GM23338 (cell line): ENCODE data around the gene GGA1. TPM values are rescaled to one million over a fixed set of nuclear protein-coding genes. Genes with fewer than 3 reads are reported as not detected.

Experiments used
- ATAC-seq: fragments of 200-7000 bp; cut with Tn5 transposase; 3 replicates; pipeline ENCODE4 v1.9.1; 2020
- DNase-seq: peaks from one replicate; pipeline ENCODE4 v3.0.0-alpha.2; 2015; ENCODE audit warnings: low spot score
- H2AFZ ChIP-seq: fragments of 200-600 bp; sonication (generic); 2 replicates; pipeline ENCODE4 v1.8.0; 2016; ENCODE audit warnings: antibody characterized with exemption, mild to moderate bottlenecking, moderate library complexity
- H3F3A ChIP-seq: fragments of 200-600 bp; sonication (generic); replicated peaks from 2 replicates; pipeline ENCODE4 v1.8.0; 2017; ENCODE audit warnings: antibody characterized with exemption, mixed run types, low read depth
- H3K27ac ChIP-seq: fragments of 200-600 bp; sonication (generic); 2 replicates; pipeline ENCODE4 v1.6.1; 2016; ENCODE audit warnings: low read depth
- H3K27me3 ChIP-seq: fragments of 200-600 bp; sonication (generic); 2 replicates; pipeline ENCODE4 v1.8.0; 2016; ENCODE audit warnings: mild to moderate bottlenecking, mixed run types, moderate library complexity; ENCODE audit not compliant: insufficient read depth
- H3K36me3 ChIP-seq: fragments of 200-600 bp; sonication (generic); 2 replicates; pipeline ENCODE4 v1.8.0; 2016; ENCODE audit warnings: mild to moderate bottlenecking; ENCODE audit not compliant: insufficient read depth
- H3K4me1 ChIP-seq: fragments of 200-600 bp; sonication (generic); 2 replicates; pipeline ENCODE4 v1.8.0; 2016; ENCODE audit warnings: mild to moderate bottlenecking, moderate library complexity; ENCODE audit not compliant: insufficient read depth
- H3K4me2 ChIP-seq: fragments of 200-600 bp; sonication (generic); 2 replicates; pipeline ENCODE4 v1.7.1; 2017; ENCODE audit warnings: mixed run types
- H3K4me3 ChIP-seq: fragments of 200-600 bp; sonication (generic); 2 replicates; pipeline ENCODE4 v1.6.1; 2016; ENCODE audit warnings: mixed run types
- H3K79me2 ChIP-seq: fragments of 200-600 bp; sonication (generic); replicated peaks from 2 replicates; pipeline ENCODE4 v1.8.0; 2017; ENCODE audit warnings: mild to moderate bottlenecking; ENCODE audit not compliant: insufficient read depth
- H3K9me2 ChIP-seq: fragments of 200-600 bp; sonication (generic); 2 replicates; pipeline ENCODE4 v1.8.0; 2017; ENCODE audit not compliant: insufficient read depth
- H4K20me1 ChIP-seq: fragments of 200-600 bp; sonication (generic); replicated peaks from 2 replicates; pipeline ENCODE4 v1.8.0; 2017; ENCODE audit warnings: mild to moderate bottlenecking; ENCODE audit not compliant: insufficient read depth
- H3K27ac Mint-ChIP-seq: 2 replicates; pipeline ENCODE4 v1.8.0; 2020; ENCODE audit warnings: inconsistent platforms, mild to moderate bottlenecking, moderate library complexity, mixed read lengths
- H3K27me3 Mint-ChIP-seq: 3 replicates; pipeline ENCODE4 v1.8.0; 2022; ENCODE audit warnings: low read depth, mild to moderate bottlenecking, moderate library complexity, mixed read lengths, inconsistent platforms; ENCODE audit not compliant: insufficient read depth, poor library complexity
- H3K36me3 Mint-ChIP-seq: 3 replicates; pipeline ENCODE4 v1.8.0; 2021; ENCODE audit warnings: low read depth, mild to moderate bottlenecking, inconsistent platforms, moderate library complexity, mixed read lengths
- H3K4me1 Mint-ChIP-seq: 3 replicates; pipeline ENCODE4 v1.8.0; 2020; ENCODE audit warnings: mild to moderate bottlenecking, inconsistent platforms, mixed read lengths
- H3K4me3 Mint-ChIP-seq: 3 replicates; pipeline ENCODE4 v1.8.0; 2021; ENCODE audit warnings: moderate library complexity, mild to moderate bottlenecking, inconsistent platforms, mixed read lengths
- H3K9me3 Mint-ChIP-seq: 3 replicates; pipeline ENCODE4 v1.8.0; 2020; ENCODE audit warnings: moderate library complexity, mild to moderate bottlenecking, inconsistent platforms, mixed read lengths
- CREB1 ChIP-seq: fragments of 250-450 bp; sonication (Bioruptor Pico); IDR thresholded peaks from 2 replicates; pipeline ENCODE4 v1.5.0; 2020; ENCODE audit warnings: low read depth, mild to moderate bottlenecking, moderate library complexity
- CTCF ChIP-seq, 2 experiments: fragments of 200-600 bp in 1 of 2; sonication (generic) in 1 of 2; conservative IDR thresholded peaks; 2 replicates each; pipeline versions ENCODE4 v1.5.1 to v1.6.1; 2016 to 2017; ENCODE audit warnings: antibody characterized with exemption in 2 of 2, low read depth in 2 of 2, mild to moderate bottlenecking in 2 of 2, moderate library complexity in 1 of 2
- ETS1 ChIP-seq: IDR thresholded peaks from 2 replicates; pipeline ENCODE4 v1.6.1; 2016; ENCODE audit warnings: antibody characterized with exemption
- EZH2phosphoT487 ChIP-seq: fragments of 200-600 bp; sonication (generic); IDR thresholded peaks from one replicate; pipeline ENCODE4 v1.8.1; 2018; ENCODE audit warnings: antibody characterized with exemption; ENCODE audit not compliant: unreplicated experiment
- NANOG ChIP-seq: IDR thresholded peaks from 2 replicates; pipeline ENCODE4 v1.6.1; 2016; ENCODE audit warnings: antibody characterized with exemption, borderline replicate concordance
- REST ChIP-seq: IDR thresholded peaks from one replicate; pipeline ENCODE4 v1.6.1; 2018; ENCODE audit warnings: antibody characterized with exemption; ENCODE audit not compliant: unreplicated experiment
- polyA plus RNA-seq: library from polyadenylated mRNA; unstranded; fragments of >200 nt; fragmentation: Nextera tagmentation; extraction: Ambion mirVana; gene quantifications from 2 replicates; pipeline ENCODE4 v1.2.1, GENCODE V29; 2016
- total RNA-seq: library from RNA; depleted of rRNA; stranded (reverse); fragments of >200 nt; shearing (Covaris generic); gene quantifications from 2 replicates; pipeline ENCODE4 v1.2.3, GENCODE V29; 2014

Gene GGA1
- total and polyA plus RNA-seq, 2 experiments from 2014 or later = 36.9 to 57.1 TPM

- peaks cover 9% of the 10 kb centered on the region; the same call in 2 of the 3 replicates for H3K36me3 Mint-ChIP-seq
Measured at GRCh38 chr22:37628830-37629229, 20.2 kb downstream of the GGA1 start.

More at GRCh38 chr22:37628830-37629229, 20.2 kb downstream of the GGA1 start:
- H3K27ac Mint-ChIP-seq = no peak overlapping the region
- Histone ChIP-seq H3K27ac (no peak overlapping the region), H3K27me3 (no peaks in the 10 kb centered on the region), H3F3A (no peaks in the 10 kb centered on the region; the same call in 1 of the 2 replicates), H3K4me2 (no peak overlapping the region), H3K4me3 (no peak overlapping the region), H4K20me1 (no peaks in the 10 kb centered on the region), H3K79me2 (no peaks in the 10 kb centered on the region), H3K9me2 (no peaks in the 10 kb centered on the region), H3K36me3 (no peaks in the 10 kb centered on the region; the same call in 1 of the 2 replicates), H2AFZ (no peak overlapping the region), H3K4me1 (peaks cover 8% of the 10 kb centered on the region)
- no peak overlapping the region for H3K4me3 Mint-ChIP-seq
- peaks cover 6% of the 10 kb centered on the region for H3K4me1 Mint-ChIP-seq
- DNase-seq (no peak), ATAC-seq (no peak)
- H3K9me3 Mint-ChIP-seq = no peaks in the 10 kb centered on the region; the same call in 1 of the 3 replicates
- TF ChIP-seq REST = no peak
- TF ChIP-seq CREB1 (CRISPR knock-in tag) = no peak
- TF ChIP-seq EZH2phosphoT487 = no peak
- TF ChIP-seq ETS1 = no peak
- TF ChIP-seq NANOG = no peak
- TF ChIP-seq CTCF (conservative IDR thresholded peaks at IDR 0.05; ENCODE audit: low read depth in 2 of 2) = no peak
- peaks cover 4% of the 10 kb centered on the region for H3K27me3 Mint-ChIP-seq
